GM12878 (cell line): ENCODE data around the gene TMEM41B.

ENCODE experiments used
- CHD2 ChIP-seq: IDR thresholded peaks from 2 replicates; pipeline ENCODE4 v1.6.1; 2011; ENCODE audit warnings: low read depth, low read length, improper control_type of control experiment, borderline replicate concordance
- CTCF ChIP-seq, 3 experiments: IDR thresholded peaks in 2 of 3; conservative IDR thresholded peaks in 1 of 3; 2 replicates each; pipeline ENCODE4 v1.5.1; 2011; ENCODE audit warnings: low read depth in 3 of 3, low read length in 3 of 3, mild to moderate bottlenecking in 3 of 3, control low read depth in 2 of 3, moderate library complexity in 2 of 3, inconsistent platforms in 1 of 3, mixed read lengths in 1 of 3; ENCODE audit not compliant: control insufficient read depth in 2 of 3, insufficient read depth in 1 of 3; ENCODE audit errors: extremely low read depth in 1 of 3
- FOXM1 ChIP-seq: IDR thresholded peaks from 2 replicates; pipeline ENCODE4 v1.6.1; 2012; ENCODE audit warnings: low read depth, mild to moderate bottlenecking, inconsistent platforms, low read length, moderate library complexity
- MXI1 ChIP-seq: fragments of 150-350 bp; IDR thresholded peaks from 2 replicates; pipeline ENCODE4 v1.6.1; 2011; ENCODE audit warnings: low read depth, mild to moderate bottlenecking, inconsistent platforms, low read length, improper control_type of control experiment
- NRF1 ChIP-seq: conservative IDR thresholded peaks from 2 replicates; pipeline ENCODE4 v1.6.1; 2011; ENCODE audit warnings: mild to moderate bottlenecking, low read depth, low read length, improper control_type of control experiment
- SMARCA5 ChIP-seq: fragments of 450-650 bp; IDR thresholded peaks from 2 replicates; pipeline ENCODE4 v1.6.1; 2017; ENCODE audit warnings: mild to moderate bottlenecking
- TBL1XR1 ChIP-seq: IDR thresholded peaks from 2 replicates; pipeline ENCODE4 v1.6.1; 2012; ENCODE audit warnings: low read depth, low read length, improper control_type of control experiment
- YBX1 ChIP-seq: fragments of 450-650 bp; IDR thresholded peaks from 2 replicates; pipeline ENCODE4 v1.6.1; 2016; ENCODE audit warnings: antibody characterized with exemption

- TF ChIP-seq FOXM1 (no peak), CTCF (IDR thresholded peaks at IDR 0.05 in 2 of 3, conservative IDR thresholded peaks at IDR 0.05 in 1 of 3; ENCODE audit: control insufficient read depth in 2 of 3, extremely low read depth in 1 of 3, insufficient read depth in 1 of 3, low read depth in 3 of 3, low read length in 3 of 3) (no peak), NRF1 (no peak), TBL1XR1 (no peak), CHD2 (no peak), SMARCA5 (no peak), YBX1 (no peak), MXI1 (no peak)
Observed at GRCh38 chr11:9301720-9302119, 12.7 kb downstream of the TMEM41B start.
